H54 (cell line): ENCODE data around the gene NAA60.

Experiments used
- DNase-seq: peaks from one replicate; pipeline ENCODE4 v3.0.0; 2011; ENCODE audit warnings: low spot score, mixed read lengths; ENCODE audit not compliant: insufficient read length
- FAIRE-seq: peaks from 3 replicates; lab custom pipeline; 2011; peaks lifted over from hg19 to GRCh38; lab: Jason Lieb, UNC
- POLR2A ChIP-seq: IDR thresholded peaks from 2 replicates; pipeline ENCODE4 v1.6.1; 2011; ENCODE audit warnings: low read depth, mild to moderate bottlenecking, low read length

NAA60 gene

DNA sequence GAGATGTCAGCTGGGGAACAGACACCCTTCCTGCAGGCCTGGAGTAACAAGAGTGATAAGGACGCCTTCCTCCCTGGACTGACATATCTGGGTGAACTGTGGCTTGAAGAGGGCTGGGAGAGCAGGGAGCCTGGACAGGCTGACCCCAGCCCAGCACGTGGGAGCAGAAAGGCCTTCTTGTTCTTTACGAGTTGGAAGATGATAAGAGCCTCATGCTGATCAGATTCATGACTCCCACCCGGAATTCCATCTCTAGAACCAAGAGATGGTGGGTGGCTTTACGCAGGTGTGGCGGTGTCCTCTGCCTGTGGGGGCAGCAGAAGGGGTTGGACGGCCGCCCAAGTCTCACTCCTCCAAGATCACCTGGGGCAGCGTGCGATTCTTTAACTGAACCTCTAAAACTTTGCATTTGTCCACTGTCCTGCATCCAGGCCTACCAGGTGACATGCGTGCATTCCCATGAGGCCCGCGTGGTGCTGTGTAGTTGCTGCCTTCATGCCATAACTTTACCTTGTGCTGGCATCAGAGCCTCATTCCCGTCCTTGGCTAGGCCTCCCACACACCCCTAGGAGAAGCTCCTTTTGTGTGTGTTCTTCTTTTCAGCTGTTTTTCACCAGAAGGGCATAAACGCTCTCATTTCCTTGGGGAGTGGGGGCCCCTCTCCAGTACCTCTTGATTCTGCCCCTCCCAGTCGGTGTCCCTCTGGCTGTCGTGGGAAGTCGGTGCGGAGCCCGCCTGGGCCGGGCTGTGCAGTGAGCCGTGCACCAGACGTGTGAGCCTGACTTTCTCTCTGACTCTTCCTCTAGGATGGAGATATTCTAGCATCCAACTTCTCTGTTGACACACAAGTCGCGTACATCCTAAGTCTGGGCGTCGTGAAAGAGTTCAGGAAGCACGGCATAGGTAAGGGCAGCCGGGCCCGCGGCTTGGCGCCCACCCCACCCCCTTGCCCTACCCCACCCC lies 38.5 kb downstream of the NAA60 start:
- no peak for FAIRE-seq
- no peak for TF ChIP-seq POLR2A
- DNase-seq: no peak

DNA sequence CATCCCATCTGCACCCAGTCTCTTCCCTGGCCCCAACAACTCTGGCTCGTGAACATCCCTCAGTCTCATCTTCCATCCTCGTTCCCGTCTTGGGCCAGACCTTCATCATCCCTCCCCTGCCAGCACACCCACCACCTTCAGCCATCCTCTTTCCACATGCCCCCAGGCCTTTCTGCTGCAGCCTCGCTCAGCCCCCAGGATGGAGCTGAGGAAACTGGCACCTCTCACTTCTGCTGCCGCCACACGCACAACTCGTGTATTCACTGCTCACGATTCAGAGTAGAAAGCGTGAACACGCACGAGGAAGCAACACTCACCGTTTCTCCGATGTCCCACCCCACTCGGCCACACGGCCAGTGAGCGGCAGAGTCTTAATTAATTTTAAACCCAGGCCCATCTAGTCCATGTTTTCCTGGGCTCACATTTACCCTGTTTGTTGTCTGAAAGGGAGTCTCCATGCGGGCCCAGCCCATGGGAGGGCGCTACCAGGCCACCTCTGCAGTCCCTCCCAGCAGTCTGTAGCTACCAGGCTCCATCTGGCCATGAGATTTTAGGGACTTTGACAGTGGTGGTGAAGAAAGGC lies 39.3 kb downstream of the NAA60 start:
- no peak for DNase-seq
- FAIRE-seq: no peak
- TF ChIP-seq POLR2A: no peak

- FAIRE-seq (no peak), DNase-seq (no peak)
- no peak for TF ChIP-seq POLR2A
Observed at GRCh38 chr16:3484318-3485096, 41.0 kb downstream of the NAA60 start.

GRCh38 chr16:3485097-3485745 lies 41.7 kb downstream of the NAA60 start:
- TF ChIP-seq POLR2A: no peak
- FAIRE-seq (no peak), DNase-seq (no peak)

GRCh38 chr16:3485821-3486505 lies 42.5 kb downstream of the NAA60 start:
- DNase-seq: no peak
- FAIRE-seq: no peak
- no peak for TF ChIP-seq POLR2A

DNA sequence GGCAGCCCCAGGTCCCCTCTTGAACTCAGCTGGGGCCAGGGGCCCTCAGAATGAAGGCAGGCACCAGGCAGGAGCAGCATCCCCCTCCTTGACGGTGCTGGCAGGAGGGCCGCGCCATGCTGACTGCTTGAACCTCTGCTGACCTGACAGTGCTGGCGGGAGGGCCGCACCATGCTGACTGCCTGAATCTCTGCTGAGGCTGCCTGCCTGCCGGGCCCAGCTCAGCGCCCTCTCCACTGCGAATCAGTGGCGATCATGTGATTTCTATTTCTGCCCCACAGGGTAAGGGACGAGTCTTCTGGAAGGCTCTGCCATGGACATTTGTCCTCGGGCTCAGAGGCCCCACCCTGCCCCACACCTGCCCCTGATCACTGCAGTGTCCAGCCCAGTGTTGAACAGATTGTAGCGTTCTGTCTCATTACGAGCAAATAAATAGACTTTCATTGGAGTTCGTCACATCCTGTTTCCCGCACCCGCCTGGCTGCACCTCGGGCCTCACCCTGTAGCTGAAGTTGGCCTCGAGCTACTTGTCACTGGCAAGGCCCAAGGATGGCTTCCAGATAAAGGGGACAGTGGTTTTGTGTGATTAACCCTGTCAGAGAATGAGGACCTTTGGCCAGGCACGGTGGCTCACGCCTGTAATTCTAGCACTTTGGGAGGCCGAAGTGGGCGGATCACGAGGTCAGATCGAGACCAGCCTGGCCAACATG lies 43.2 kb downstream of the NAA60 start:
- no peak for TF ChIP-seq POLR2A
- FAIRE-seq: no peak
- no peak for DNase-seq

DNA sequence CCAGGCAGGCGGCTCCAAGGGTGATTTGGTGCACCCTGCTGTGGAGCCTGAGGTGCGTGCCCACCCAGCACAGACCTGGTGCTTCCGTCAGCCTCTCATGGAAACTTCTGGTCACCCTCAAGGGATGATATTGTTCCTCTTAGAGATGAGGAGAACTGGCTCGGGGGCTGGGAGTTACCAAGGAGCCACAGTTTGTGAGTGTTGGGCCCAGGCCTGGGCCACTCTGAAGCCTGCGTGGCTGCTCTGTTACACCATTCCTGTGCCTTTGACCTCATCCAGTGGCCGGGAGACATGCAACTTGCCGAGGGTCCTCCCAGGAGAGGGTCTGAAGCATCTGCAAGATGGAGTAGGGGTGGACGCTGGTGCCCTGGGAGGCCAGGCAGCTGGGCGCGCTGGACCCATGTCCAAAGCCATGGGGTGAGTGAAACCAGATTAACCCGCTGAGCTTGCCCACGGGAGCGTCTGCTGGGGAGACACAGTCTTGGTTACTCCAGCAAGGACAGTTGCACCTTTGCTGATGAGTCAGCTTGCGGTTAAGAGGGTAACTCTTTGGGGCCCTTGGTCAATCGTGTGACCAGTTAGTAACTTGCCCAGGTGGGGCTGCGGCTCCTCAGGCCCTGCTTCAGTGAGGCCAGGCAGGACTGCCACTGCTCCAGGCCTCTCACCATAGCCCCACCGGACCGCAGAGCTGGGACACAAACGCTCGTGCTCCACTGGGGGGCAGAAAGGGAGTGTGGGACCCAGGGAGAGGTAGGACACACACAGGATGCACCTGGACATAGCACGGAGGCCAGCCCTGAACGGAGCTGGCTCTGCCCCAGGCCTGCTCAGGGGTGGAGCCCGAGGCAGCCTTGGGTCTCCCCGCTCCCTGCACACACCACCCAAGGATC lies 44.3 kb downstream of the NAA60 start:
- FAIRE-seq: no peak
- DNase-seq: no peak
- no peak for TF ChIP-seq POLR2A

DNA sequence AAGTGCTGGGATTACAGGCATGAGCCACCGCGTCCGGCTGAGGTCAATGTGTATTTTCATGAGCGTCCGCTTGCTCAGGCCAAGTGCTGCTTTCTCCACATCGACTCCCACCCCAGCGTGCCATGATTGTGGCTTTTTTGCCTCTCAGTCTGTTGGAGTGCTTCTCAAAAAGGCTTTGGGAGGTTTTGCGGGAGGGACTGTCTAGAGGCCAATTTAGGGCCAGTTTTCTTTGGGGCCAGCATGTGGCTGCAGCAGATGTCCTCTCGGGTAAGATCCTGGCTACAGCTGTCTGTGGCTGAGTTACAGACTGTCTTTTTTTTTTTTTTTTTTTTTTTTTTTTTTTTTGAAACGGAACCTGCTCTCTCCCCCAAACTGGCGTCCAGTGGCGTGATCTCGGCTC lies 45.3 kb downstream of the NAA60 start:
- no peak for TF ChIP-seq POLR2A

GRCh38 chr16:3490911-3491629 lies 47.6 kb downstream of the NAA60 start:
- no peak for DNase-seq
- FAIRE-seq: no peak
- TF ChIP-seq POLR2A: no peak

More for the DNA sequence above, 45.3 kb downstream of the NAA60 start:
- FAIRE-seq: no peak
- DNase-seq: no peak

DNA sequence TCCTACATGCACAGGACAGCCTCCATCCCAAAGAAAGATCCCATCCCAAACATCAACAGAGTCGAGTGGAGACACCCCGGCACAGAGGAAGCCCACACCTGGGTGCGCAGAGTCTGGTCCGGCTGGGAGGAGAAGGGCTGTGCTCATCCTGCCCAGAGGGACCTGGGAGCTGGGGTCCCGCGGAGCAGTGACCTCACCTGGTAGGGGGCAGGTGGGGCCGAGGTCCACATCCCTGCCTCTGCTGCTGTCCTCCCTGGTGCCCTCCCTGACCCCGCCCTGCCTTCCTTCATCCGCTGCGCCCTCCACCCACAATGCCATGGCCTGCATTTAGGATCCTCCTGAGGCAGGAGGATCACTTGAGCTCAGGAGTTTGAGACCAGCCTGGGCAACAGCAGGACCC lies 48.9 kb downstream of the NAA60 start:
- FAIRE-seq (no peak), DNase-seq (no peak)
- TF ChIP-seq POLR2A: no peak

GRCh38 chr16:3494386-3494973 lies 51.0 kb downstream of the NAA60 start:
- TF ChIP-seq POLR2A: no peak
- FAIRE-seq: no peak
- DNase-seq: no peak
